OCI-LY1 (cell line): ENCODE data around the gene THBS3.

Source experiments
- H2AFZ ChIP-seq: fragments of 200-600 bp; sonication (generic), shearing (Covaris generic); 2 replicates; pipeline ENCODE4 v1.6.0; 2014; ENCODE audit warnings: antibody characterized with exemption, mild to moderate bottlenecking, low read length
- H3F3A ChIP-seq: fragments of 200-600 bp; sonication (generic), shearing (Covaris generic); 2 replicates; pipeline ENCODE4 v1.6.0; 2014; ENCODE audit warnings: mild to moderate bottlenecking, antibody characterized with exemption, low read length, moderate library complexity; ENCODE audit not compliant: insufficient read depth
- H3K27ac ChIP-seq: fragments of 200-600 bp; sonication (generic); 2 replicates; pipeline ENCODE4 v1.5.1; 2014; ENCODE audit warnings: low read length, mixed run types, mild to moderate bottlenecking, low read depth; ENCODE audit not compliant: poor library complexity, severe bottlenecking
- H3K27me3 ChIP-seq: fragments of 200-600 bp; sonication (generic); 2 replicates; pipeline ENCODE4 v1.6.0; 2014; ENCODE audit warnings: antibody characterized with exemption, mild to moderate bottlenecking, low read length, moderate library complexity; ENCODE audit not compliant: insufficient read depth
- H3K36me3 ChIP-seq: fragments of 200-600 bp; sonication (generic); 2 replicates; pipeline ENCODE4 v1.6.1; 2014; ENCODE audit warnings: mild to moderate bottlenecking, antibody characterized with exemption, low read length, moderate library complexity, mixed read lengths; ENCODE audit not compliant: insufficient read depth
- H3K4me1 ChIP-seq: fragments of 200-600 bp; sonication (generic); 2 replicates; pipeline ENCODE4 v1.5.1; 2014; ENCODE audit warnings: mild to moderate bottlenecking, low read length, moderate library complexity; ENCODE audit not compliant: insufficient read depth, severe bottlenecking
- H3K4me2 ChIP-seq: fragments of 200-600 bp; sonication (generic), shearing (Covaris generic); 2 replicates; pipeline ENCODE4 v1.6.1; 2014; ENCODE audit warnings: low read length
- H3K4me3 ChIP-seq: fragments of 200-600 bp; sonication (generic); 2 replicates; pipeline ENCODE4 v1.5.1; 2014; ENCODE audit warnings: low read length, low read depth, mild to moderate bottlenecking, mixed read lengths; ENCODE audit not compliant: poor library complexity, severe bottlenecking
- H3K79me2 ChIP-seq: fragments of 200-600 bp; shearing (Covaris generic); 2 replicates; pipeline ENCODE4 v1.6.1; 2016; ENCODE audit warnings: mixed run types, low read length, mixed read lengths; ENCODE audit not compliant: insufficient read depth
- H3K9ac ChIP-seq: fragments of 200-600 bp; sonication (generic), shearing (Covaris generic); 2 replicates; pipeline ENCODE4 v1.6.1; 2014; ENCODE audit warnings: mild to moderate bottlenecking, low read length, mixed read lengths
- H3K9me2 ChIP-seq: fragments of 200-600 bp; sonication (generic), shearing (Covaris generic); 2 replicates; pipeline ENCODE4 v1.6.1; 2014; ENCODE audit warnings: low read depth, mild to moderate bottlenecking, low read length, mixed read lengths
- H3K9me3 ChIP-seq: fragments of 200-600 bp; shearing (Covaris generic); 2 replicates; pipeline ENCODE4 v1.6.1; 2014; ENCODE audit warnings: low read length, mixed read lengths
- H4K20me1 ChIP-seq: fragments of 200-600 bp; sonication (generic), shearing (Covaris generic); 2 replicates; pipeline ENCODE4 v1.6.0; 2016; ENCODE audit warnings: mild to moderate bottlenecking, low read length; ENCODE audit not compliant: insufficient read depth
- EZH2 ChIP-seq: fragments of 200-600 bp; sonication (generic), shearing (Covaris generic); IDR thresholded peaks from 2 replicates; pipeline ENCODE4 v1.8.0; 2017; ENCODE audit warnings: borderline replicate concordance, mixed run types, mild to moderate bottlenecking, antibody characterized with exemption, low read length, moderate library complexity, mixed read lengths
- TF ChIP-seq, protein P1 (sequence below): fragments of 200-600 bp; sonication (generic), shearing (Covaris generic); IDR thresholded peaks from 2 replicates; pipeline ENCODE4 v1.5.1; 2017; ENCODE audit warnings: mild to moderate bottlenecking, antibody characterized with exemption, low read length, moderate library complexity, mixed read lengths

Gene THBS3

DNA sequence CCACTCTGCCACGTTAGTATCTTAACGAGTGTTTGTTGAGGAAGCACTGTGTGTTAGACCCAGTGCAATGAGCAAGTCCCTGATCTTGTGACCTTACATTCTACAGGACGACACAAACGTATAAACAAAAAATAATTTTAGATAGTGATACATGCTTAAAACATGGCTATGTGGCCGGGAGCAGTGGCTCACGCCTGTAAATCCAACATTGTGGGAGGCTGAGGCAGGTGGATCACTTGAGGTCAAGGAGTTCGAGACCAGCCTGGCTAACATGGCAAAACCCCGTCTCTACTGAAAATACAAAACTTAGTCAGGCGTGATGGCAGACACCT, 20.4 kb upstream of the THBS3 start:
- Histone ChIP-seq H3K27me3 (no peaks in the 10 kb centered on the region), H3K9ac (peak overlapping the region; percentile 92), H3K36me3 (no peaks in the 10 kb centered on the region), H3K4me1 (peaks cover 49% of the 10 kb centered on the region), H3K4me2 (peak overlapping the region; percentile 95), H2AFZ (no peak overlapping the region), H3F3A (peaks cover 14% of the 10 kb centered on the region), H3K9me3 (no peaks in the 10 kb centered on the region), H4K20me1 (no peaks in the 10 kb centered on the region), H3K79me2 (no peaks in the 10 kb centered on the region), H3K4me3 (peak overlapping the region; percentile 93), H3K9me2 (no peaks in the 10 kb centered on the region), H3K27ac (peak overlapping the region; percentile 80)
- TF ChIP-seq EZH2: no peak
- TF ChIP-seq, protein P1, sequence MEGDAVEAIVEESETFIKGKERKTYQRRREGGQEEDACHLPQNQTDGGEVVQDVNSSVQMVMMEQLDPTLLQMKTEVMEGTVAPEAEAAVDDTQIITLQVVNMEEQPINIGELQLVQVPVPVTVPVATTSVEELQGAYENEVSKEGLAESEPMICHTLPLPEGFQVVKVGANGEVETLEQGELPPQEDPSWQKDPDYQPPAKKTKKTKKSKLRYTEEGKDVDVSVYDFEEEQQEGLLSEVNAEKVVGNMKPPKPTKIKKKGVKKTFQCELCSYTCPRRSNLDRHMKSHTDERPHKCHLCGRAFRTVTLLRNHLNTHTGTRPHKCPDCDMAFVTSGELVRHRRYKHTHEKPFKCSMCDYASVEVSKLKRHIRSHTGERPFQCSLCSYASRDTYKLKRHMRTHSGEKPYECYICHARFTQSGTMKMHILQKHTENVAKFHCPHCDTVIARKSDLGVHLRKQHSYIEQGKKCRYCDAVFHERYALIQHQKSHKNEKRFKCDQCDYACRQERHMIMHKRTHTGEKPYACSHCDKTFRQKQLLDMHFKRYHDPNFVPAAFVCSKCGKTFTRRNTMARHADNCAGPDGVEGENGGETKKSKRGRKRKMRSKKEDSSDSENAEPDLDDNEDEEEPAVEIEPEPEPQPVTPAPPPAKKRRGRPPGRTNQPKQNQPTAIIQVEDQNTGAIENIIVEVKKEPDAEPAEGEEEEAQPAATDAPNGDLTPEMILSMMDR: no peak

DNA sequence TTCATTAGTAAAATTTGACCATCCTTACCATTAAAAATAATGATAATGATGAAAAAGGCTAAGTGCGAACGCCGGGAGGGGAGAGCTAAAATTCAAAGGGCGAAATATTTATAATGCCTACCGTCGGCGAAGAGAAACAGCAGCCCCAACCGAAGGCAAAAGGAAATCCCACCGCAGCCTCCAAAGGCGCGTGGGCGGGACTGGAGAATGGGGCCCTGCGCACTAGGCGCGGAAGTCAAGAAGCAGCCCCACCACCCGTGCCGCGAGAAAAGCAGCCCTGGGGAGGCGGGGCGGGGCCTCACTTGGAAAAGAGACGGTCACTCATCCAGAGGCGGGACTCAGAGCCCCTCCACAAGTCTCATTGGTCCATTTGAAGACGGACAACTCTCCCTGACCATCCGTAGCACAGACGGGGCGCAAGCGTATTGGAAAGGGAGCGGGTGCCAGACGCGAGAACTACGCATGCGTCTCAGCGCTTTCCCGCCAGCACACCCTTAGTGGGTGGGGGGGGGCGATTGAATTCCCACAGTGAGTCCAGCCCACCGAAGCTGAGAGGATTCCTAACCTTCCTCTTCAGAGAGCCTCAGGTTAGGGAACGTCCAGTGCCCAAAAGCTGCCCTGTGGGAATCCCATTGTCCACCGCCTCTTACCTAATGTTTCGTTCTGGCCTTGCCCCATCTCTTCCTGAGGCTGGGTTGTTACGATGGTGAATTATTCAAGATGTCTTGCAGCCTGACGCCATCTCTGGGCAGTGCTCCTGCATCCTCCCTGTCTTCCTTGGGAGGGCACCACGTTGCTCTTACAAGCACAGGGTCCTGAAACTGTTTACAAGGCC, 19.8 kb upstream of the THBS3 start:
- TF ChIP-seq EZH2: no peak
- TF ChIP-seq, protein P1: no peak; the same call in 1 of the 2 replicates
- Histone ChIP-seq H3K4me3 (peak overlapping the region; percentile 93), H3K27me3 (no peaks in the 10 kb centered on the region), H3K9me3 (no peaks in the 10 kb centered on the region), H3K36me3 (no peaks in the 10 kb centered on the region), H3K4me1 (peaks cover 55% of the 10 kb centered on the region), H3F3A (peaks cover 14% of the 10 kb centered on the region), H4K20me1 (no peaks in the 10 kb centered on the region), H3K9me2 (no peaks in the 10 kb centered on the region), H3K9ac (peak overlapping the region; percentile 97), H3K27ac (peak overlapping the region; percentile 94), H3K79me2 (no peaks in the 10 kb centered on the region), H3K4me2 (peak overlapping the region; percentile 96), H2AFZ (no peak overlapping the region)

DNA sequence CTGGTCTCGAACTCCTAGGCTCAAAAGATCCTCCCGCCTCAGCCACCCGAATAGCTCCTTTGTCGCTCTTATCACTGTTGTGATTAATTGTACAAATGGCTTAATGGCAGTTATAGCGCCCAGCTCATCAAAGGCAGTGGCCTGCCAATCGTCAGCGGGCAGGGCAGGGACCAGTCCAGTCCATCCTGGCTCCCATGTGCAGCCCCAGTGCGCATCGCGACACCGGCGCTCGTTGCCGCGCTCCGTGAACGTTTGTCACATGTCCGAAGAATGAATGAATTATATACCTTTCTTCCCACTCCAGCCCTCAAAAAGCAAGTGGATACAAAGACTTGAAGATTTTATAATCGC, 19.2 kb upstream of the THBS3 start:
- no peak overlapping the region for H2AFZ ChIP-seq
- no peaks in the 10 kb centered on the region for H3K36me3 ChIP-seq
- no peaks in the 10 kb centered on the region for H3K9me3 ChIP-seq
- peak overlapping the region; percentile 97 for H3K9ac ChIP-seq
- H3F3A ChIP-seq: peaks cover 14% of the 10 kb centered on the region
- peaks cover 57% of the 10 kb centered on the region for H3K4me1 ChIP-seq
- peak overlapping the region; percentile 94 for H3K27ac ChIP-seq
- H3K9me2 ChIP-seq: no peaks in the 10 kb centered on the region
- H3K4me2 ChIP-seq: peak overlapping the region; percentile 96
- H3K4me3 ChIP-seq: peak overlapping the region; percentile 93
- no peaks in the 10 kb centered on the region for H4K20me1 ChIP-seq
- TF ChIP-seq, protein P1: 0 out of 2 replicates have a peak, but pooled peaks have one; percentile 29
- TF ChIP-seq EZH2: no peak
- H3K27me3 ChIP-seq: no peaks in the 10 kb centered on the region
- H3K79me2 ChIP-seq: no peaks in the 10 kb centered on the region
